Activated T-helper 1 cell treated with anti-CD3 and anti-CD28 coated beads, Interleukin-12 subunit alpha, Interleukin-12 subunit beta, Interleukin-2, Interleukin-4 antibody, amounts not matched to agents 30 ng/mL and 10 ng/mL and 1 ng/mL, durations not matched to agents 14 hours and 24 hours and 36 hours (primary cell): ENCODE data around the gene ZNF529. TPM values are rescaled to one million over a fixed set of nuclear protein-coding genes. Genes with fewer than 3 reads are reported as not detected.
A peak's percentile ranks its signal among the peaks of the same experiment; 100 is the strongest.

Experiments used
- DNase-seq: peaks from one replicate; pipeline ENCODE4 v3.0.0; 2021; ENCODE audit warnings: low spot score
- H3K27ac Mint-ChIP-seq: one replicate; pipeline ENCODE4 v1.8.0; 2021; ENCODE audit warnings: mild to moderate bottlenecking, mixed read lengths
- H3K27me3 Mint-ChIP-seq: one replicate; pipeline ENCODE4 v1.8.0; 2022; ENCODE audit warnings: mild to moderate bottlenecking, moderate library complexity, mixed read lengths; ENCODE audit not compliant: insufficient read depth
- H3K36me3 Mint-ChIP-seq: one replicate; pipeline ENCODE4 v1.8.0; 2021; ENCODE audit warnings: low read depth, mixed read lengths
- H3K4me1 Mint-ChIP-seq: one replicate; pipeline ENCODE4 v1.8.0; 2021; ENCODE audit warnings: low read depth, mixed read lengths
- H3K4me3 Mint-ChIP-seq: one replicate; pipeline ENCODE4 v1.8.0; 2021; ENCODE audit warnings: mild to moderate bottlenecking, moderate library complexity, mixed read lengths
- H3K9me3 Mint-ChIP-seq: one replicate; pipeline ENCODE4 v1.8.0; 2021; ENCODE audit warnings: mixed read lengths
- intact Hi-C: fragments of 100-400 bp; cut with micrococcal nuclease; formaldehyde crosslinking; loops from one replicate; pipeline ENCODE4 v1.15.1; 2024
- total RNA-seq: library from RNA; stranded (reverse); gene quantifications from 2 replicates; pipeline ENCODE4 v1.2.3, GENCODE V29; 2022

ZNF529 gene
- total RNA-seq, 1 donor from 2014 or later: 20.3 TPM

DNA sequence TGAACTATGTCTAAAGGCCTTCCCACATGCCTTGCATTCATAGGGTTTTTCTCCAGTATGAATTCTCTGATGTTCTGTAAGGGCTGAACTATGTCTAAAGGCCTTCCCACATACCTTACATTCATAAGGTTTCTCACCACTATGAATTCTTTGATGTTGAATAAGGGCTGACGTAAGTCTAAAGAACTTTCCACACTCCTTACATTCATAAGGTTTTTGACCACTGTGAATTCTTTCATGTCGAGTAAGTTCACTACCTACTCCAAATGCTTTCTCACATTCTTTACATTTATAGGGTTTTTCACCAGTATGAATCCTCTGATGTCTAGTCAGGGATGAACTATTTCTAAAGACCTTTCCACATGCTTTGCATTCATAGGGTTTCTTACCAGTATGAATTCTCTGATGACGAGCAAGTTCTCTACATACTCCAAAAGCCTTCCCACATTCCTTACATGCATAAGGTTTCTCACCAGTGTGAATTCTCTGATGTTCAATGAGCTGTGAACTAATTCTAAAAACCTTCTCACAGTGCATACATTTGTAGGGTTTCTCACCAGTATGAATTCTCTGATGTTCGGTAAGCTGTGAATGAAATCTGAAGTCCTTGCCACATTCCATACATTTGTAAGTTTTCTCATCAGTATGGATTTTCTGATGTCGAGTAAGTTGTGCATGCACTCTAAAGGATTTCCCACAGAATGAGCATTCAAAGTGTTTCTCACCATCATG lies 25.9 kb downstream of the ZNF529 start:
- intact Hi-C loops: no loop called here
- H3K9me3 Mint-ChIP-seq: peaks cover 84% of the 10 kb centered on the region
- H3K4me1 Mint-ChIP-seq: no peaks in the 10 kb centered on the region

DNA sequence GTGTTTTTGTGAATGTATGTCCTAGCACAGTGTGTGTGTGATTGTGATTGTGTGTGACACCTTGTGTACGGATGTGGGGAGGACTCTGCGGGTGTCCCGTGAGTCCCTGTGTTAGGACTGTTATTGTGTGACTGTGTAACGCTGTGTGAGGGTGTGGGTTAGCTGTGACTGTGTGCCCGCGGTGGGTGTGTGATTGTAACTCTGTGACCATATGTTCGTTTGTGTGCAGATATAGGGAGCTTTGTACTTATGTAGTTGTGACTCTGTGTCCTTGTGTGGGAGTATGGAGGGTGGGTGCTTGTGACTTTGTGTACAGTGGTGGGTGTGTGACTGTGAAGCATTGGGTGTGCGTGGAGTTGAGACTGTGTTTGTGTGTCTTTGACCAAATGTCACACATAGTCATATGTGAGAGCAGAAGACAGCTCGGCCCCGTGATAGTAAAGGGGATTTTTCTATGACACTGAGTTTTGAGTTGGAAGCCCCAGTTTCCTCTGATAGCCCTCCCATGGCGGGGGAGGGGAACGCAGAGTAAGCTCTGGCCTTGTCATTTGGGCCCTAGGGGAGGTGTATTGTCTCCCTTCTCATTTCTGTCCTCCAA lies 44.1 kb downstream of the ZNF529 start:
- H3K36me3 Mint-ChIP-seq: peaks cover 24% of the 10 kb centered on the region
- peaks cover 1% of the 10 kb centered on the region for H3K27me3 Mint-ChIP-seq
- peak; percentile 2 for DNase-seq
- H3K4me3 Mint-ChIP-seq: peak overlapping the region; percentile 95
- H3K27ac Mint-ChIP-seq: peak overlapping the region; percentile 93
- H3K4me1 Mint-ChIP-seq: peaks cover 22% of the 10 kb centered on the region
- intact Hi-C loops: loop anchor here (1.0 to 5.0 kb wide), 16 partner anchors 40 to 842 kb away; partner anchors contain the start of genes ZFP14, ZFP82, ZNF345 and ZNF382
- peaks cover 47% of the 10 kb centered on the region for H3K9me3 Mint-ChIP-seq

More for the DNA sequence above, 25.9 kb downstream of the ZNF529 start:
- Mint-ChIP-seq H3K36me3 (peaks cover 78% of the 10 kb centered on the region), H3K27me3 (no peaks in the 10 kb centered on the region), H3K27ac (no peak overlapping the region), H3K4me3 (no peak overlapping the region)
- DNase-seq: no peak

DNA sequence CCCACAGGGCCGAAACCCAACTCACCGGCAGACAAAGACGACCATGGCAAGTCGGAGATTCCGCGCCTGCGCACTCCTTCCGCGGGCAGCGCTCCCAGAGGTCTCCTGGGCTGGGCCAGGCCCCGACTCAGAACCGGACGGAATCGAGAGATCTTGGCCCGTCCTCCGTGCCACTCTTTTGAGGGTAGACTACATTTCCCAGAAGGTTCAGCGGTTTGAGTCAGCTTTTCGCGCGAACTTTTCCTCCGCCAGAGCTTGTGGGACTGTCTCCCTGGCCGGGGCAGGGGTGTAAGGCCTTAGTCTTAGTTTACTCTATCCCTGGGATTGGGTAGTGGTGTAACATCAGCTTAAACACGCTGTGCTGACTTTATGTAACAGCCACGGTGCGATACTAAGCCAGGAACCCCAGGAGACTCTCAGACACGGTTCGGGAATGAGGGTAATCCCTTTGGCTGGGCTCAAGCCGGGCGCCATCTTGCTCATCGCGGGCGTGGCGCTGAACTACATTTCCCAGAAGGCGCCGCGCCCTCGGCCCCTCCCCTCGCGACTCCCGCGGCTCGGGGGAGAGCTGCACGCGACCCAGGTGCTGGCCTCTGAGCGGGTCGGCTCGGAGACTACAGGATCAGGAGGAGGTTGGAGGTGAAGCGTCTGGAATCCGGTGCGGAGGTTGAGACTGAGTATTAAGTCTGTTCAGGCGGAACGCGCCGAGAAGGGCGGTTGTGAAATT lies 44.7 kb downstream of the ZNF529 start, which contains the start of gene ZNF260:
Gene ZNF260 (minus strand): TSS at position 78 of the 727 bp plus-strand sequence. CDS start 13,033 bp downstream, outside the sequence.
- Mint-ChIP-seq H3K36me3 (peaks cover 27% of the 10 kb centered on the region), H3K27me3 (peaks cover 1% of the 10 kb centered on the region), H3K27ac (peak within 1 kb of the TSS; percentile 93), H3K4me1 (peaks cover 22% of the 10 kb centered on the region), H3K9me3 (peaks cover 46% of the 10 kb centered on the region), H3K4me3 (peak within 1 kb of the TSS; percentile 95)
- intact Hi-C loops: loop anchor here (1.0 to 5.0 kb wide), 16 partner anchors 39 to 843 kb away; partner anchors contain the start of genes ZFP14, ZFP82, ZNF345 and ZNF382
- peak; percentile 89 for DNase-seq

DNA sequence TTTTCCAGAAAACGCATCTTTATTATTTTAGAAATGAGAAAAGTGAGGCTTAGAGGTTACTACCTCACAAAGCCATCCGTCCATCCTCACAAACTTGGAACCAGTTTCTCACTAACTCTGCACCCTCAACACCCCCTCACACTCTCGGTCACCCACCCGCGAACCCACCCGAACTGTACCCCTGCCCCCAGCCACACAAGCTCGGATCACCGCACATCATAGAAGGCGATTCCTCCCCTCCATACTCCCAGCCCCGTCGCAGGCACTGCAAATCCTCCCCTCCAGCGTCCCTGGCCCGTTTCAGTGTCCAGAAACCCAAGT lies 45.3 kb downstream of the ZNF529 start:
- peaks cover 31% of the 10 kb centered on the region for H3K36me3 Mint-ChIP-seq
- peaks cover 1% of the 10 kb centered on the region for H3K27me3 Mint-ChIP-seq
- peaks cover 47% of the 10 kb centered on the region for H3K9me3 Mint-ChIP-seq
- H3K4me3 Mint-ChIP-seq: peak overlapping the region; percentile 95
- intact Hi-C loops: loop anchor here (1.0 to 5.0 kb wide), 16 partner anchors 39 to 843 kb away; partner anchors contain the start of genes ZFP14, ZFP82, ZNF345 and ZNF382
- peaks cover 22% of the 10 kb centered on the region for H3K4me1 Mint-ChIP-seq
- H3K27ac Mint-ChIP-seq: peak overlapping the region; percentile 93
- DNase-seq: no peak

DNA sequence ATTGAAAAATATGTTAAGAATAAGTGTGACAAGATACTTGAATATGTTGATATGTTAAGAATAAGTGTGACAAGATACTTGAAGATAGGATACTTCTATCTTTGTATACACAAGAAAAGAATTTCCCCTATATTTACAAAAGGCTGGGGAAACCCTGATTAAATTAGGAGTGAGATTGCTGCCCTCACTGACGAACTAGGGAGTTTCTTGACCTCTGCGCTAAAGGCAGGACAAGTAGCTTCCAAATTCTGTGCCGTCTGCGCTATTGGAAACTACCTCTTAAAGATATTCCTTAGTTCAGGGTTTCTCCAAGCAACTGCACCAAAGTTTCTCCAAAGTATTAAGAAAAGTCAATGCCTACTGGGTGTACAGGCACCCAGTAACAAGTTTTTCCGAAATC lies 45.8 kb downstream of the ZNF529 start:
- Mint-ChIP-seq H3K4me3 (peak overlapping the region; percentile 95), H3K27me3 (peaks cover 1% of the 10 kb centered on the region), H3K27ac (peak overlapping the region; percentile 93), H3K9me3 (peaks cover 49% of the 10 kb centered on the region), H3K36me3 (peaks cover 34% of the 10 kb centered on the region), H3K4me1 (peaks cover 22% of the 10 kb centered on the region)
- intact Hi-C loops: loop anchor here (5.0 kb wide), 1 partner anchor 310 kb away; the partner anchor contains the start of gene ZNF790
- DNase-seq: no peak

DNA sequence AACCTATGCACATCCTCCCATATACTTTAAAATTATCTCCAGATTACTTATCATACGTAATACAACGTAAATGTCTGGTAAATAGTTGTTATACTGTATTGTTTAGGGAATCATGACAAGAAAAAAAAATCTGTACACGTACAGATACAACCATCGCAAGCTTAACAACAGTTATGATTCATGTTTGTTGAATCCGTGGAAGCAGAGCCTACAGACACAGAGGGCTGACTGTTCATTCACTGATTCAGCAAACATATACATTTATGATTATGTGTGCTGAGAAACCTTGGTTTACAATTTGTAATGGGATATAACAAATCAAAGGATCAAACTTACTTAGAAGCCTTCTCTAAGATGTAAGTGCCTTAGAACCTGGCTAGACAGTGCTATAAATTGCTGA lies 46.5 kb downstream of the ZNF529 start:
- intact Hi-C loops: loop anchor here (5.0 kb wide), 1 partner anchor 311 kb away; the partner anchor contains the start of gene ZNF790
- peaks cover 49% of the 10 kb centered on the region for H3K9me3 Mint-ChIP-seq
- peak overlapping the region; percentile 23 for H3K27ac Mint-ChIP-seq
- peak overlapping the region; percentile 77 for H3K4me3 Mint-ChIP-seq
- H3K27me3 Mint-ChIP-seq: peaks cover 1% of the 10 kb centered on the region
- H3K4me1 Mint-ChIP-seq: peaks cover 22% of the 10 kb centered on the region
- DNase-seq: no peak
- H3K36me3 Mint-ChIP-seq: peaks cover 37% of the 10 kb centered on the region

DNA sequence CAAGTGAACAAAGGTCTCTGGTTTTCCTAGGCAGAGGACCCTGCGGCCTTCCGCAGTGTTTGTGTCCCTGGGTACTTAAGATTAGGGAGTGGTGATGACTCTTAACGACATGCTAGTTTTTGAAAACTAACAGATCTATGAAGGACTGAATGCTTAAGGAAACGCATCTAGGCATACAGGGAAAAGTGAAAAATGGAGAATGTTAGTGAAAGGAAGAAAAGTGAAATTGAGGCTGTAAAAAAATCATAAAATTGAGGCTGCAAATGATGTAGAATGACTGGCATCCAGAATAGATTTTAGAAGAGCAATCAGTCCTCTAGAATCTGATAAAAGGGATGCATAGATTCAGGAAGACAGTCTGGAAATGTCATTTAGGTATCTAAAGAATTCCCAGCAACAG lies 48.5 kb downstream of the ZNF529 start:
- Mint-ChIP-seq H3K36me3 (peaks cover 46% of the 10 kb centered on the region), H3K27me3 (peaks cover 1% of the 10 kb centered on the region), H3K4me3 (no peak overlapping the region), H3K9me3 (peaks cover 53% of the 10 kb centered on the region), H3K27ac (no peak overlapping the region), H3K4me1 (peaks cover 22% of the 10 kb centered on the region)
- no peak for DNase-seq
- intact Hi-C loops: loop anchor here (5.0 kb wide), 1 partner anchor 313 kb away; the partner anchor contains the start of gene ZNF790

DNA sequence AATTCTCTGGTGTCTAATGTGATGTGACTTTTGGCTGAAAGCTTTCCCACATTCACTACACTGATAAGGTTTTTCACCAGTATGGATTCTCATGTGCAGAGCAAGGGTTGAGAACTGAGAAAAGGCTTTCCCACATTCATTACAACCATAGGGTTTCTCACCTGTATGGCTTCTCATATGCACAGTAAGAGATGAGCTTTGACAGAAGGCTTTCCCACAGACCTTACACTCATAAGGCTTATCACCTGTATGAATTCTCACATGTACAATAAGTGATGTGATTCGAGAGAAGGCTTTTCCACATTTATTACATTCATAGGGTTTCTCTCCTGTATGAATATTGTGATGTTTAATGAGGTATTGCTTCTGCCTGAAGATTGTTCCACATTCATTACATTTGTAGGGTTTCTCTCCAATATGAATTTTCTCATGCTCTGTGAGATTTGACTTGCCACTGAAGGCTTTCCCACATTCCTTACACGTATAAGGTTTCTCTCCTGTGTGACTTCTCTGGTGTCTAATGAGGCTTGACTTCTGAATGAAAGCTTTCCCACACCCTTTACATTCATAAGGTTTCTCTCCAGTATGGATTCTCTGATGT lies 59.0 kb downstream of the ZNF529 start:
- no peak overlapping the region for H3K4me3 Mint-ChIP-seq
- no peaks in the 10 kb centered on the region for H3K27me3 Mint-ChIP-seq
- no peaks in the 10 kb centered on the region for H3K4me1 Mint-ChIP-seq
- intact Hi-C loops: no loop called here
- H3K9me3 Mint-ChIP-seq: peaks cover 78% of the 10 kb centered on the region
- H3K36me3 Mint-ChIP-seq: peaks cover 48% of the 10 kb centered on the region
- DNase-seq: no peak
- H3K27ac Mint-ChIP-seq: no peak overlapping the region

DNA sequence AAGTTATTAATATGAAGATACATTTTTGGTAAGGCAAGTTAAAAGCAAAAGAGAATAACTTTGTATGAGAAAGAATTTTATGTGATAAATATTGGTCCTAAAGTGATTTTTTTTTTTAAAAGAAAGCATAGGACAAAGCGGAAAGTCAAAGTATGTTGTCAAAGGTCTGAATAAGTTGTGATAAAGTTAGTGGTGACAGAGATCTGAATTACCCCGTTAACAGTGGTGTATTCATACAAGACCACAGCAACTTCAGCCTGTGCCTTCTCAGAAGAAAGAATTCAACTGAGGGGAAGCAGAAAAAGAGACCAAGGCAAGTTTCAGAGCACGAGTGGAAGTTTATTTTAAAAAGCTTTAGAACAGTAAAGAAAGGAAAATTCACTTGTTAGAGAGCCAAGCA lies 64.8 kb downstream of the ZNF529 start:
- H3K4me3 Mint-ChIP-seq: no peak overlapping the region
- peaks cover 48% of the 10 kb centered on the region for H3K9me3 Mint-ChIP-seq

DNA sequence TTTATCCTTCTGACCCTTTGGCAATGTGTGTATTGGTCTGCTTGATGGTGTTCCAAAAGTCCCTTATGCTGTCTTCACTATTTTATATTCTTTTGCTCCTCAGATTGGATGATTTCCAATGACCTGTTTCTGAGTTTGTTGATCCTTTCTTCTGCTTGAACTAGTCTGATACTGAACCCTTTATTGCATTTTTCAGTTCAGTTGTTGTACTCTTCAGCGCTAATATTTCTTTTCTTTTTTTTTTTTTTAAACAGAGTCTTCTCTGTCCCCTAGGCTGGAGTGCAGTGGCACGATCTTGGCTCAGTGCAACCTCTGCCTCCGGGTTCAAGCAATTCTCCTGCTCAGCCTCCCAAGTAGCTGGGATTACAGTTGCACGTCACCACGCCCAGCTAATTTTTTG lies 71.1 kb downstream of the ZNF529 start:
- DNase-seq: no peak
- Mint-ChIP-seq H3K9me3 (peaks cover 46% of the 10 kb centered on the region), H3K36me3 (no peaks in the 10 kb centered on the region), H3K27ac (no peak overlapping the region), H3K4me1 (no peaks in the 10 kb centered on the region), H3K4me3 (no peak overlapping the region), H3K27me3 (no peaks in the 10 kb centered on the region)
- intact Hi-C loops: no loop called here

More for the DNA sequence above, 64.8 kb downstream of the ZNF529 start:
- no peak for DNase-seq
- intact Hi-C loops: no loop called here
- no peaks in the 10 kb centered on the region for H3K4me1 Mint-ChIP-seq
- H3K36me3 Mint-ChIP-seq: peaks cover under 1% of the 10 kb centered on the region
- H3K27ac Mint-ChIP-seq: no peak overlapping the region
- no peaks in the 10 kb centered on the region for H3K27me3 Mint-ChIP-seq

DNA sequence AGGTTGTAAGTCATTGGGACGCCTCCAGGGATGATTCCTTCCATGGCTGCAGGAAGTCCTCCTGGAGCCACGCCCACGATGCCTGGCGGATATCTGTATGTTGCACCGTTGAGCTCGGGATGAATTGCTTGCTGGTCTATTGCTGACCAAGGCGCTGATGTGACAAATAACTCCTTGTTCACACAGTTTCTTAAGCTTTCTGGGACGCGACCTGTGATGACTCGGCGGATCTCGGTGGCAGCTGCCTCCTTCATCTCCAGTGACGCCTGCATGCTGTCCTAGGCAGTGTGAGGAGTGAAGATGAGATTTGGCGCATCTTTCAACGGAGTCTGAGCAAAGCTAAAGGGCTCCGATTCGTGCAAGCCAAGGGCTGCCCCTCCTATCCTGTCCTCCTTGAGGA lies 76.1 kb downstream of the ZNF529 start:
- no peak for DNase-seq
- Mint-ChIP-seq H3K27ac (no peak overlapping the region), H3K4me1 (no peaks in the 10 kb centered on the region), H3K9me3 (peaks cover 39% of the 10 kb centered on the region), H3K36me3 (no peaks in the 10 kb centered on the region), H3K27me3 (no peaks in the 10 kb centered on the region), H3K4me3 (no peak overlapping the region)
- intact Hi-C loops: no loop called here
